Right ventricle myocardium inferior (tissue), 1 donor: ENCODE measurements around the gene THSD4. TPM values are rescaled to one million over a fixed set of nuclear protein-coding genes. Genes with fewer than 3 reads are reported as not detected.
A peak's percentile ranks its signal among the peaks of the same experiment; 100 is the strongest.

Source experiments
- ATAC-seq: fragments of 200-7000 bp; cut with Tn5 transposase; one replicate; pipeline ENCODE4 v1.9.1; 2020; ENCODE audit warnings: mild to moderate bottlenecking, moderate library complexity
- DNase-seq: peaks from one replicate; pipeline ENCODE4 v3.0.0; 2021; ENCODE audit errors: missing footprints
- intact Hi-C: fragments of 100-400 bp; cut with DNase I; formaldehyde crosslinking; loops from one replicate; pipeline ENCODE4 v1.11.0; 2022
- total RNA-seq: library from RNA; stranded (reverse); fragmentation: NEBNext Ultra II Directional; extraction: Animal tissue kit (Norgen Biotek cat#: 25700); gene quantifications from one replicate; pipeline ENCODE4 v1.2.1, GENCODE V29; 2021
- donor health status: DM: no; HTN: yes; CAD: no; lungs with severe emphysema.

The THSD4 gene
- total RNA-seq, 1 donor from 2014 or later = 73.1 TPM

DNA sequence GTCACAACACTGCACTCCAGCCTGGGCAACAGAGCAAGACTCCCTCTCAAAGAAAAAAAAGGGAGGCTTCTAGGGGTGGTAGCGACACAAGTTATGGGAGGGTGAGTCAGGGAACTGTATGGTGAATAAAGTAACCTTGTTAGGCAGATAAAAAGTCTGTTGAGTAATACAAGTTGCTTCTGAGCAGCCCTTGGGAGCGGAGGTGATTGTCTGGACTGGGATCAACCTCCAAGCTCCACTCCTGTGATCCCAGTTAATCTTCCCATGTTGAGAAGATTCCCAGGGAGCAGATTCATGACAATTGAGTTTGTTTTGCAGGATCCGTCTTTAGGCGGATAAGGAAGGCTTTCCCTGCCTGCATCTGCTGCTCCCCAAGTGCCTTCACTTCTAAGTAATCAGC is 335.9 kb downstream of the THSD4 start:
- intact Hi-C loops = loop anchor here (5.0 kb wide), 1 partner anchor 51 kb away; no protein-coding TSS in a partner anchor
- ATAC-seq = no peak

GRCh38 chr15:71452893-71453292 is 337.6 kb downstream of the THSD4 start:
- DNase-seq (no peak), ATAC-seq (no peak)
- intact Hi-C loops = loop anchor here (5.0 kb wide), 1 partner anchor 49 kb away; no protein-coding TSS in a partner anchor

More for the DNA sequence above, 335.9 kb downstream of the THSD4 start:
- DNase-seq = no peak

DNA sequence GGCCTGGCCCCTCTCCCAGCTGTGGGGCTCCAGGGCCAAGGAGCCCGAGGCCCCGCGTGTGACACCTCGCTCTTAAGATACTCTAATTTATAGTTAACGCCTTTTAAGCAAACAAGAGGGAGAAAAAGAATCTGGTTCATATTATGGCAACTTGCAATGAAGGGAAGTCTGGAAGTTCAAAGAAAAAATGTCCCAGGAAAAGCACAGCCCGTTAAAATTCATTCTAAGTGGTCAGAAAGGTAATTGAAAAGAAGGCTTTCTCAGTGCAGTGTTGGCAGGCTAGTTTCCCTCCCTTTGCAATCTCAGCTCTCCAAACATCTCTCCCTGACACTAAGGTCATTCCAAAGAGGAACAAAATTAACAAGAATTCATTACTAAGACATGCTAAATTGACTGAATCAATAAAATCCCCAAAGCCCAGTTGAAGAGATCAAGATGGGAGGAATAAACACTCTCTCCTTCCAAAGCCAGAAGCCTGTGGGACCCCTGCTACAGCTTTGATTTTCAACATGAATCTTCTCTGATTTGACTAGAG is 339.3 kb downstream of the THSD4 start:
- DNase-seq (no peak), ATAC-seq (no peak)
- intact Hi-C loops = loop anchor here (5.0 kb wide), 1 partner anchor 48 kb away; no protein-coding TSS in a partner anchor

- DNase-seq (no peak), ATAC-seq (no peak)
- intact Hi-C loops = no loop called here
These were observed 339.8 kb downstream of the THSD4 start for GRCh38 chr15:71455107-71455506.

GRCh38 chr15:71455878-71456277 is 340.6 kb downstream of the THSD4 start:
- ATAC-seq (no peak), DNase-seq (no peak)
- intact Hi-C loops = no loop called here

- ATAC-seq (no peak), DNase-seq (no peak)
- intact Hi-C loops = no loop called here
These were observed 341.1 kb downstream of the THSD4 start for GRCh38 chr15:71456362-71456761.

DNA sequence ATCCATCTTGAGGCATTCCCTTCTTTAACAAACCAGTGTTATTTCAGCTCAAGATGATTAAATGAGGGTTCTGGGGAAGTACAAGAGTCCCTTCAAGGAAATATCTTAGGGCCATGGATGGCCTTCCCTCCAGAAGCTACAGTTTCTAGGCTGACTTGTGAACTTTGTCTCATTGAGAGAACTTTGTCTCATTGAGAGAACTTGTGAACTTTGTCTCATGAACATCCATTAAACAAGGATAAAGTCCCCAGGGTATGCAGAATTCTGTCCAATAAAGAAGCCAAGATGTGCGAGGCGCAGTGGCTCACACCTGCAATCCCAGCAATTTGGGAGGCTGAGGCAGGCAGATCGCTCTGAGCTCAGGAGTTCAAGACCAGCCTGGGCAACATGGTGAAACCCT is 341.5 kb downstream of the THSD4 start:
- intact Hi-C loops = no loop called here

DNA sequence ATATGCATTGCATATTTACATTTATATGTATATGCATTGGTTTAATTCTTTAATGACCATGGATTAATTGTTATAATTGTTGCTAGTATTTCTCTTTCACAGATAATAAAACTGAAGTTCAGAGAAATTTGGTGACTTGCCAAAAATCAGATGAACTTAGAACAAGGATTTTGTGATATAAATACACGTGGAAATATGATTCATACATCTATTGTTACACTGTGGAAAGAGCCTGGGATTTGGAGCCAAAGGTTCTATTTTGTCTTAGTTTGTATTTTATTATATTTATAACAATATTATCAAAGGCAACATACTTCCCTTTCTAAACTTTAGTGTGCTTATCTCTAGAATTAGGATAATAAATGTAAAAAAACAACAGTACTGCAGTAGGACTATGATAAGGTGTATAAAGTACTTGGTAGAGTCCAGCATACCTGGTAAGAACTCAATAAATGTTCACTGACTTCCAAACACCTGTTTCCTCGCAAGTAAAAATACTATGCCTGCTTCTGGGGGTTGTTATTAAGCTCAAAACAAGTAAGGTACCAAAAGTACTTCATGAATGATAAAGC is 342.9 kb downstream of the THSD4 start:
- DNase-seq (no peak), ATAC-seq (no peak)
- intact Hi-C loops = no loop called here

More for the DNA sequence above, 341.5 kb downstream of the THSD4 start:
- DNase-seq (no peak), ATAC-seq (no peak)

- DNase-seq (no peak), ATAC-seq (no peak)
- intact Hi-C loops = no loop called here
These were observed 346.5 kb downstream of the THSD4 start for GRCh38 chr15:71461748-71462147.

- no peak for ATAC-seq
- no peak for DNase-seq
- intact Hi-C loops = no loop called here
These were observed 347.4 kb downstream of the THSD4 start for GRCh38 chr15:71462638-71463037.

DNA sequence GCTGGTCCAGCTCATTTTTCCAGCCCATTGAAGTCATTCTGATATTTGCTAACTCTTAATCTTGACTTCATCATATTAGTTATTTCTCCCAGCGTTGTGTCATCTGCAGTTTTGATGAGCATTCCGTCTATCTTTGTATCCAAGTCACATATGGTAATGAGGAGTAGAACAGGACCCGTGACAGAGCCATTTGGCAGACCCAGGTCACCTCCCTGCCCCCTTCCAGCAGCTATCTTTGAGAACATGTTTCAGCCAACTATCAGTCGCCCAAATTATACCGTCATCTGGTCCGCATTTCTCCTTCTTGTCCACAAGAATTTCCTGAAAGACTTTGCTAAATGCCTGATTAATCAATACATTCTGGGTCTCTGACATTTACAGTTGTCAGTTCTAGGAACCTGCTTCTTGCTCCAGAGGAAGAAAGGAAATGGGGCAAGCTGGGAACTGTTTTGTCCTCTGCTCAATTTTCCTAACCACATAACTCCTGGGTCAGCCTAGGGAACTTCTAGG is 347.9 kb downstream of the THSD4 start:
- intact Hi-C loops = no loop called here
- DNase-seq (no peak), ATAC-seq (no peak)

DNA sequence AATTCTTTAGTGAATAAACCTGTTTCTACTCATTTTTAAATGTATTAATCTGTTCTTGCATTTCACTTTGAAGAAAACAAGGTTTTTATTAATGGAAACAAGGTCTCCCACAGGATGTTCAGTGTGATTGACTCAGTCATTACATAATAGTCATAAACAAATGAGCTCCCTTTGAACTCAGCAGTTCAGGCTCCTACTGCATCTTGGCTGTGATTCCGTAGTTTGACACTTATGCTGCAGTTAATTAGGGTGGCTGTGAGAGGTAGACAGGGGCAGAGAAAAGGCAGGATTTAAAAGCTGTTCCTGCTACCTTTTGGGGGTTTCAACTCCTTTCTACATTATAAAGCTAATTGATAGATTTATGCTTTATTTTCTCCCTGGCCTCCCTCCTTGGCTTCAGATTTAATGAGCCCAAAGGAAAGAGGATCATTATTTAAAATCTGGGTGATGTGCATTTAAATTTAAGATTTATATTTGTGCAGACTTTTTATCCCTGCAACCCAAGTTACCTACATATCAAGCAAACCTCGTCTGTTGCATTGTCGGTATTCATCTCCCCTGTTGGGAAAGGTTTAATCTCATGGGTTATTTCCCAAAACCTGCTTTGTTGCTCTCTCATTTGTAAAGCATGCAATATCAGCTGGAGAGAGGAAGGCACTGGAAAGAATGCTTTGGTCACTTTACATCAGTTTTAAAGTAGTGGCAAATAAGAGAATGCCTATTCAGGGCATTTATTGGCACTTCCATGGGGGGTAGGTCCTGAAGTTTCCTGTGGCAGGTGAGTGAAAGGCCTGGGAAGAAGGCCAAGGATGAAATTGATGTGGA is 350.1 kb downstream of the THSD4 start:
- intact Hi-C loops = no loop called here
- ATAC-seq (peak; percentile 38), DNase-seq (no peak)

GRCh38 chr15:71468715-71469114 is 353.4 kb downstream of the THSD4 start:
- intact Hi-C loops = no loop called here
- ATAC-seq (no peak), DNase-seq (no peak)

GRCh38 chr15:71469413-71469812 is 354.1 kb downstream of the THSD4 start:
- ATAC-seq = no peak
- intact Hi-C loops = no loop called here
- no peak for DNase-seq

DNA sequence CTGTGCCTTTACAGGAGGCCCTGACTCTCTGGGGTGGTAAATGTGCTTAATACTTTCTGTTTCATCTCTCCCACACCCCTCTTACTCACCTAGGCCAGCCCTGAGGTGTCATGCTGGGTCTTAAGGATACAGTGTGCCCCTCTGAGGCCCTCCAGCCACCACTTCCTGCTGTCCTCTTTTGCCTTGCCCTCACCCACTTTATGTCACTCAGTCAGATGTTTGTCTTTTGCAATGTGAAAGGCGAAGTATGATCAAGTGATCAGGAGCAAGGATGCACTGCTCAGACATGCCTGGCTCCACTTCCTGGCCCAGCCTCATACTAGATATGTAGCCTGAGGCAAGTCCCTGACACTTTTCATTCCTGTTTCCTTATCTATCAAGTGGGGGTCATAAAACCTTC is 356.1 kb downstream of the THSD4 start:
- no peak for DNase-seq
- no peak for ATAC-seq
- intact Hi-C loops = no loop called here

GRCh38 chr15:71472566-71472965 is 357.3 kb downstream of the THSD4 start:
- no peak for DNase-seq
- intact Hi-C loops = no loop called here
- ATAC-seq = no peak

GRCh38 chr15:71473751-71474150 is 358.5 kb downstream of the THSD4 start:
- DNase-seq = no peak
- ATAC-seq = no peak
- intact Hi-C loops = no loop called here

DNA sequence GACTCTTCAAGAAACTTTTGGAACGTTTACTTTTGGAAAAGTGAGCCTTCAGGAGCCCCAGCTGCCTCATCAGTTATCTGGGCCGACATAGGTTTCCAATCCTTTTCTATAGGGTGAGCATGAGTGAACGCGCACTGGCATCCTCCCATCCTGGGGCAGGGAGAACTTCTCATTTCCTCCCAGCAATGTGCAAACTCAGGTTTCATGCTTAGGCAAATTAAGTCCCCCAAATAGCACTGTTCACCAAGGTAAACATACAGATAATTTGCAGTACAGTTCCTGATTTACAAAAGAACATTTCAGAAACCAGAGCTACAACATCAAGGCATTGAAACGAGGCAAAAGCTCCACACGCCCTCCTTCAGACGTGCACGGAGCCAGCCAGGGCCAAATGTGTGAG is 361.6 kb downstream of the THSD4 start:
- intact Hi-C loops = no loop called here
- no peak for ATAC-seq
- DNase-seq = no peak

GRCh38 chr15:71480556-71480955 is 365.3 kb downstream of the THSD4 start:
- intact Hi-C loops = no loop called here
- no peak for ATAC-seq
- no peak for DNase-seq

GRCh38 chr15:71484080-71484479 is 368.8 kb downstream of the THSD4 start:
- ATAC-seq (no peak), DNase-seq (no peak)
- intact Hi-C loops = no loop called here
